ENCODE data around the gene LRIG1. TPM values are rescaled to one million over a fixed set of nuclear protein-coding genes. Genes with fewer than 3 reads are reported as not detected.

LRIG1 gene
- total and polyA plus RNA-seq, 5 donors from 2014 or later: 46.7 to 81.3 (median 67.3) TPM

GRCh38 chr3:66430876-66431275, 69.9 kb downstream of the LRIG1 start:
- Histone ChIP-seq H3K36me3 (ENCODE audit: control insufficient read depth, insufficient read depth, low read length) (peaks cover 17% of the 10 kb centered on the region), H3K27me3 (ENCODE audit: control insufficient read depth, insufficient read depth, low read length) (no peaks in the 10 kb centered on the region), H3K4me3 (ENCODE audit: low read depth, low read length) (no peak overlapping the region), H3K9me3 (ENCODE audit: control insufficient read depth in 2 of 2, low read length in 2 of 2) (no peaks in the 10 kb centered on the region), H3K27ac (ENCODE audit: insufficient read depth, low read length, poor library complexity, severe bottlenecking) (no peak overlapping the region), H3K4me1 (ENCODE audit: control insufficient read depth, insufficient read depth, low read length, poor library complexity, severe bottlenecking) (peaks cover 9% of the 10 kb centered on the region)
- Mint-ChIP-seq H3K36me3 (peaks cover 23% of the 10 kb centered on the region), H3K27me3 (no peaks in the 10 kb centered on the region), H3K4me1 (peaks cover 28 to 88% (median 64%) of the 10 kb centered on the region in 4 donors), H3K27ac (peak overlapping the region; percentile 42 to 61 (median 43)), H3K4me3 (no peak overlapping the region), H3K9me3 (peaks cover 0 to 1% (median 0%) of the 10 kb centered on the region in 7 donors)
- ATAC-seq (ENCODE audit: low read depth in 2 of 2) (no peak), DNase-seq (no peak)

GRCh38 chr3:66428733-66429132, 72.1 kb downstream of the LRIG1 start:
- H3K4me3 ChIP-seq (ENCODE audit: low read depth, low read length): no peak overlapping the region
- no peak for DNase-seq
- peak overlapping the region in 1 of 3 donors; percentile 75 for H3K27ac Mint-ChIP-seq
- H3K27me3 Mint-ChIP-seq: no peaks in the 10 kb centered on the region
- peaks cover 7% of the 10 kb centered on the region for H3K4me1 ChIP-seq (ENCODE audit: control insufficient read depth, insufficient read depth, low read length, poor library complexity, severe bottlenecking)
- H3K9me3 ChIP-seq (ENCODE audit: control insufficient read depth in 2 of 2, low read length in 2 of 2): no peaks in the 10 kb centered on the region
- no peaks in the 10 kb centered on the region for H3K27me3 ChIP-seq (ENCODE audit: control insufficient read depth, insufficient read depth, low read length)
- H3K4me1 Mint-ChIP-seq: peaks cover 30 to 86% (median 64%) of the 10 kb centered on the region in 4 donors
- H3K9me3 Mint-ChIP-seq: peaks cover 0 to 6% (median 3%) of the 10 kb centered on the region in 7 donors
- peaks cover 22% of the 10 kb centered on the region for H3K36me3 ChIP-seq (ENCODE audit: control insufficient read depth, insufficient read depth, low read length)
- no peak for ATAC-seq (ENCODE audit: low read depth in 2 of 2)
- peaks cover 28% of the 10 kb centered on the region for H3K36me3 Mint-ChIP-seq
- no peak overlapping the region for H3K27ac ChIP-seq (ENCODE audit: insufficient read depth, low read length, poor library complexity, severe bottlenecking)
- no peak overlapping the region for H3K4me3 Mint-ChIP-seq

- no peak for DNase-seq
- H3K4me1 Mint-ChIP-seq: peaks cover 24 to 82% (median 60%) of the 10 kb centered on the region in 4 donors
- no peak overlapping the region for H3K4me3 ChIP-seq (ENCODE audit: low read depth, low read length)
Observed at GRCh38 chr3:66427951-66428474, 72.8 kb downstream of the LRIG1 start.

GRCh38 chr3:66427352-66427751, 73.5 kb downstream of the LRIG1 start:
- H3K36me3 Mint-ChIP-seq: peaks cover 35% of the 10 kb centered on the region
- H3K4me3 Mint-ChIP-seq: no peak overlapping the region
- H3K27ac Mint-ChIP-seq: peak overlapping the region in 2 of 3 donors; percentile 73 to 75
- peaks cover 0 to 13% (median 5%) of the 10 kb centered on the region in 7 donors for H3K9me3 Mint-ChIP-seq
- Histone ChIP-seq H3K4me3 (ENCODE audit: low read depth, low read length) (no peak overlapping the region), H3K36me3 (ENCODE audit: control insufficient read depth, insufficient read depth, low read length) (peaks cover 26% of the 10 kb centered on the region), H3K9me3 (ENCODE audit: control insufficient read depth in 2 of 2, low read length in 2 of 2) (peaks cover 4 to 5% of the 10 kb centered on the region in 2 experiments), H3K27me3 (ENCODE audit: control insufficient read depth, insufficient read depth, low read length) (no peaks in the 10 kb centered on the region), H3K4me1 (ENCODE audit: control insufficient read depth, insufficient read depth, low read length, poor library complexity, severe bottlenecking) (no peaks in the 10 kb centered on the region), H3K27ac (ENCODE audit: insufficient read depth, low read length, poor library complexity, severe bottlenecking) (no peak overlapping the region)
- no peak for DNase-seq
- no peaks in the 10 kb centered on the region for H3K27me3 Mint-ChIP-seq
- peaks cover 24 to 79% (median 63%) of the 10 kb centered on the region in 4 donors for H3K4me1 Mint-ChIP-seq
- ATAC-seq (ENCODE audit: low read depth in 2 of 2): no peak

More at GRCh38 chr3:66427951-66428474, 72.8 kb downstream of the LRIG1 start:
- Mint-ChIP-seq H3K27ac (peak overlapping the region in 1 of 3 donors; percentile 75), H3K4me3 (no peak overlapping the region), H3K27me3 (no peaks in the 10 kb centered on the region), H3K9me3 (peaks cover 0 to 9% (median 5%) of the 10 kb centered on the region in 7 donors), H3K36me3 (peaks cover 29% of the 10 kb centered on the region)
- H3K27ac ChIP-seq (ENCODE audit: insufficient read depth, low read length, poor library complexity, severe bottlenecking): no peak overlapping the region
- peaks cover 24% of the 10 kb centered on the region for H3K36me3 ChIP-seq (ENCODE audit: control insufficient read depth, insufficient read depth, low read length)
- no peaks in the 10 kb centered on the region for H3K9me3 ChIP-seq (ENCODE audit: control insufficient read depth in 2 of 2, low read length in 2 of 2)
- no peaks in the 10 kb centered on the region for H3K27me3 ChIP-seq (ENCODE audit: control insufficient read depth, insufficient read depth, low read length)
- ATAC-seq (ENCODE audit: low read depth in 2 of 2): no peak
- no peaks in the 10 kb centered on the region for H3K4me1 ChIP-seq (ENCODE audit: control insufficient read depth, insufficient read depth, low read length, poor library complexity, severe bottlenecking)

GRCh38 chr3:66426135-66426534, 74.7 kb downstream of the LRIG1 start:
- H3K9me3 Mint-ChIP-seq: peaks cover 0 to 24% (median 8%) of the 10 kb centered on the region in 7 donors

GRCh38 chr3:66425576-66426114, 75.2 kb downstream of the LRIG1 start:
- Histone ChIP-seq H3K4me3 (ENCODE audit: low read depth, low read length) (no peak overlapping the region), H3K9me3 (ENCODE audit: control insufficient read depth in 2 of 2, low read length in 2 of 2) (peaks cover 12 to 18% of the 10 kb centered on the region in 2 experiments), H3K36me3 (ENCODE audit: control insufficient read depth, insufficient read depth, low read length) (peaks cover 19% of the 10 kb centered on the region), H3K27ac (ENCODE audit: insufficient read depth, low read length, poor library complexity, severe bottlenecking) (no peak overlapping the region), H3K4me1 (ENCODE audit: control insufficient read depth, insufficient read depth, low read length, poor library complexity, severe bottlenecking) (no peaks in the 10 kb centered on the region), H3K27me3 (ENCODE audit: control insufficient read depth, insufficient read depth, low read length) (no peaks in the 10 kb centered on the region)
- peak overlapping the region in 2 of 3 donors; percentile 24 to 70 for H3K27ac Mint-ChIP-seq
- H3K9me3 Mint-ChIP-seq: peaks cover 0 to 27% (median 9%) of the 10 kb centered on the region in 7 donors
- H3K4me1 Mint-ChIP-seq: peaks cover 25 to 72% (median 56%) of the 10 kb centered on the region in 4 donors
- no peaks in the 10 kb centered on the region for H3K27me3 Mint-ChIP-seq
- H3K36me3 Mint-ChIP-seq: peaks cover 40% of the 10 kb centered on the region
- ATAC-seq (ENCODE audit: low read depth in 2 of 2) (no peak), DNase-seq (no peak)
- peak overlapping the region in 1 of 4 donors; percentile 34 for H3K4me3 Mint-ChIP-seq

More at GRCh38 chr3:66426135-66426534, 74.7 kb downstream of the LRIG1 start:
- ATAC-seq (ENCODE audit: low read depth in 2 of 2): no peak
- peak overlapping the region in 2 of 3 donors; percentile 24 to 32 for H3K27ac Mint-ChIP-seq
- Histone ChIP-seq H3K4me3 (ENCODE audit: low read depth, low read length) (no peak overlapping the region), H3K9me3 (ENCODE audit: control insufficient read depth in 2 of 2, low read length in 2 of 2) (peaks cover 10 to 17% of the 10 kb centered on the region in 2 experiments), H3K27ac (ENCODE audit: insufficient read depth, low read length, poor library complexity, severe bottlenecking) (no peak overlapping the region), H3K27me3 (ENCODE audit: control insufficient read depth, insufficient read depth, low read length) (no peaks in the 10 kb centered on the region), H3K36me3 (ENCODE audit: control insufficient read depth, insufficient read depth, low read length) (peaks cover 18% of the 10 kb centered on the region), H3K4me1 (ENCODE audit: control insufficient read depth, insufficient read depth, low read length, poor library complexity, severe bottlenecking) (no peaks in the 10 kb centered on the region)
- H3K4me1 Mint-ChIP-seq: peaks cover 24 to 72% (median 60%) of the 10 kb centered on the region in 4 donors
- peaks cover 40% of the 10 kb centered on the region for H3K36me3 Mint-ChIP-seq
- no peaks in the 10 kb centered on the region for H3K27me3 Mint-ChIP-seq
- DNase-seq: no peak
- H3K4me3 Mint-ChIP-seq: peak overlapping the region in 1 of 4 donors; percentile 34

GRCh38 chr3:66425032-66425431, 75.8 kb downstream of the LRIG1 start:
- ATAC-seq (ENCODE audit: low read depth in 2 of 2) (no peak), DNase-seq (no peak)
- Mint-ChIP-seq H3K36me3 (peaks cover 45% of the 10 kb centered on the region), H3K9me3 (peaks cover under 1 to 32% (median 14%) of the 10 kb centered on the region in 7 donors), H3K4me1 (peaks cover 31 to 74% (median 60%) of the 10 kb centered on the region in 4 donors), H3K27ac (peak overlapping the region in 2 of 3 donors; percentile 24 to 70), H3K27me3 (no peaks in the 10 kb centered on the region), H3K4me3 (no peak overlapping the region)
- no peak overlapping the region for H3K27ac ChIP-seq (ENCODE audit: insufficient read depth, low read length, poor library complexity, severe bottlenecking)
- no peak overlapping the region for H3K4me3 ChIP-seq (ENCODE audit: low read depth, low read length)
- peaks cover 25% of the 10 kb centered on the region for H3K36me3 ChIP-seq (ENCODE audit: control insufficient read depth, insufficient read depth, low read length)
- no peaks in the 10 kb centered on the region for H3K4me1 ChIP-seq (ENCODE audit: control insufficient read depth, insufficient read depth, low read length, poor library complexity, severe bottlenecking)
- H3K9me3 ChIP-seq (ENCODE audit: control insufficient read depth in 2 of 2, low read length in 2 of 2): peaks cover 12 to 18% of the 10 kb centered on the region in 2 experiments
- H3K27me3 ChIP-seq (ENCODE audit: control insufficient read depth, insufficient read depth, low read length): no peaks in the 10 kb centered on the region

Data from CD4-positive, CD25-positive, alpha-beta regulatory T cell (primary cell).